HG03196 (cell line): ENCODE measurements around the gene DHX16.
"Not testable (repeated sequence)": the region's sequence is repeated elsewhere in the genome, so short reads cannot be mapped to it uniquely, and the experiment has no call there.

Experiments used
- ATAC-seq: cut with Tn5 transposase; IDR thresholded peaks from one replicate; pipeline ENCODE4 v1.9.1; 2021; ENCODE audit not compliant: unreplicated experiment

The DHX16 gene

DNA sequence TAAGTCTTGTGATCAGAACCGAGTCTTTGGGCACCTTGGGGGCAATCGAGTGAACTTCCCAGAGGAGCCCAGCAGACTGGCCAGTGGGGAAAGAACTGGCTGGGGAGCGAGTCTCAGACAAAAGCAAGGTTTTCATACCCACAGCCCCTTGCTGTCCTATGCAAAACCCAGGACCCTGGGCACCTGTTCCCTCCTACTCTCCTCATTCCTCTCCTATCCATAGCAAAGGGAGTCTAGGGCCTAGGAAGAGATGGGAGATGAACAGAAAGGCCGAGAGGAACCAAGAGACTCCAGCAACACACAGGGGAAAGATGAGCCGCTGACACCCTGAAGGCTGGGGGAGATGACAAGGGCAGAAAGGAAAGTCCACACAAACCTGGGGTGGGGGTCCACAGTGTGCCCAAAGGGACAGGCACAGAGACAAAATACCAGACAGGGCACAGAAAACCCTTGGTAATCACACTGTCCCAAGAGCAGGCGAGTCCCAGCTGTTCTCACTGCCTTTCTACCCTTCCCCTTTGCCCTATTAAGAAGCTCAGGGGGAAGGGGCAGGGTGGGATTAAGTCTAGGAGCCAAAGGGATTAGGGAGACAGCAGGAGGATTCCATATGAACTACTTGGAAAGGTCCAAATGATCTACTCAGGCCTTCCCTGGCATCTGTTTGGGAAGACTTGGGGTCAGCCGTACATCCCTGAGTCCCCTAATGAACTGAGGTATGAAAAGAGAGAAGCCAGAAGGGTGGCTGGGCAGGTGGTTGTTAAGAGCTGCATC is 7.1 kb upstream of the DHX16 start:
- no peak for ATAC-seq

- ATAC-seq = no peak
These were observed 6.3 kb upstream of the DHX16 start for GRCh38 chr6:30678964-30679726.

DNA sequence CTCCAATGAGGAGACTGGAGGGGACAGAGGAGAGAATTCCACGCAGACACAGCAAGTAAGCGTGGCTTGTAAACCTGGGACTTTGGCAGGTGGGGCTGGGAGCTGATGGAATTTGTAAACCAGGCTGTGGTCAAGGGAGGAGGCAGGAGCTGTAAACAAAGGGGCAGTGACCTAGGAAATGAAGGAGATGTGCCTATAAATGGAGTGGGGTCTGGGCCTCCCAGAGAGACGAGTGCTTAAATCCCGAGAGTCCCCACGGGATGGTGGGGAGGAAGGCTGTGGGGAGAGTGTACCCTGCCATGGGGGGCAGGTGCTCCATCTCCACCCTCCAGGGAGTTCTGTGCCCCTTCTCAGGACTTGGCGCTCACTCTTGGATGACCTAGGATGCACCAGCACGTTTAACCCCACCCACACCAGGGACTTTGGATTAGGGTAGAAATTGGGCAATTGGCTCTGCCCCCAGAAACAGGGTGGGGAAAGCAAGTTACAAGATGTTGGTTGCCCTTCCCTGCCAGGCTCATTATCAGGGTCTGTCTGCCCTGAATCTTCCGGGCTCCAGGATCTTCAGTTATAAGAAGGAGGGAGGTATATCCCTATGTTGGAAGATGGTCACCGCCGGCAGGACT is 4.0 kb upstream of the DHX16 start:
- ATAC-seq = no peak

DNA sequence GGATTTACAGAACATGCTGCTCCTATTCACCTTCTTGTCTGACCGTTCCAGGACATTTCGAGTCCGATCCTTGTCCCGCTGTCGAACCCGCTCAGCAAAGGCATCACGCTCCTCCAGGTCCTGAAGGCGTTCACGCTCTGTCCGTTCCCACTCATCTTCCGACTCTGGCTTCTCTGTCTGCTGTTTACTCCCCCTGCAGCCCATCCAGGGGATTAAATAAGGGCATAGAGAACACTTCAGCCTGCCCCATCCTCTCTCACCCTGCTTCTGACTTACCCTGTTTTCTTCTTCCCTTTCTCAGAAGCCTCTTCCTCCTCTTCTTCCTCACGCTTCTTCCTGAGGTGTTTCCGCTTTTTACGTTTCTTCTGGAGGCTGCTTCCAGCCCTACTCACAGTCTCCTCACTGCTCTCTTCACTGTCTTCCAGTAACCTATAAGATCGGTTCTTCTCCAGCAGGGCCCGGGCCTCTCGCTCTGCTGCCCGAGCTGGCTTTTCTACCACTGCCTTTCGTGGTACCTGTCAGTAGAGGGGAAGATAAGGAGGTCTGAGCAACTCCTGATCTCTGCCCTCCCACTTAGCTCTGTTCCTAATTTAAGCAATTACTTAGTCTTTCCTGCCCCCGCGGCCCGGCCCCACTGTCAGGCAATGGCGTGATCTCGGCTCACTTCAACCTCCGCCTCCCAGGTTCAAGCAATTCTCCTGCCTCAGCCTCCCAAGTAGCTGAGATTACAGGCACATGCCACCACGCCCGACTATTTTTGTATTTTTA is 1.9 kb downstream of the DHX16 start:
- no peak for ATAC-seq

- ATAC-seq = not testable (repeated sequence)
These were observed 6.5 kb downstream of the DHX16 start for GRCh38 chr6:30666300-30666699.

DNA sequence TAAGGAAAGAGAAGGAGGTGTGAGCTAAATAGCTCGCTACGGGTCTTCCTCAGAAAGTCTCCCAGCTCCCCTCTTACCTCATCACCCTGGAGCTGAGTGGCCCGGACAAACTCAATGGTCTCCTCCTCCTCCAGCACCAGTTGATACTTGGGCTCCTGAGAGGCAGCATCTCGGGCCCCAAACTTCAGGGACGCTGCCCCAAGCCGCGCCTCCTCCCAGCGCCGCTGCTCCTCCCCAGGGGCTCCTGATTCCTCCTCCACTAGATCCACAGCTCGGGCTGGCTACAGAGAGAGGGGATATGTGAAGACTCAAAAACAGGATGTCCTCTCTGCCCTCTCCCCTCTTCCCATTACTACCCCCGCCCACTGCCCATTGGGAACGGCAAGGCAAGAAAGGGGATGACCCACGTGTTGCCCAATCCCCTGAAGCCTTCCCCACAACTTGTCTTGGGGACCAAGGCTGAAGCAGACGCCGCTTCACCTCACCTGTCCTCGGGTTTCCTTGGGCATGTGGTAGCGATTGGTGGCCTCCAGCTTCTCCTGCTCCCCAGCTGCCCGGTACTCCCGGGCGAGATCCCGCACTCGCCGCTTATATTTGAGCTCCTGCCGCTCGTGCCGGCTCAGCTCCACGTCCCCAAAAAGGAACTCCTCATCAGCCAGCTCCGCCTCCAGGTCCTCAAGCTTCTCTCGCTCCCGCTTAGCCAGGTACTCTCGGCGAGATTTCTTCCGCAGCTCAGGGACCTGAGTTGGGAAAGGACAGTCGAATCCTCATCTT is 7.6 kb downstream of the DHX16 start:
- ATAC-seq = no peak

DNA sequence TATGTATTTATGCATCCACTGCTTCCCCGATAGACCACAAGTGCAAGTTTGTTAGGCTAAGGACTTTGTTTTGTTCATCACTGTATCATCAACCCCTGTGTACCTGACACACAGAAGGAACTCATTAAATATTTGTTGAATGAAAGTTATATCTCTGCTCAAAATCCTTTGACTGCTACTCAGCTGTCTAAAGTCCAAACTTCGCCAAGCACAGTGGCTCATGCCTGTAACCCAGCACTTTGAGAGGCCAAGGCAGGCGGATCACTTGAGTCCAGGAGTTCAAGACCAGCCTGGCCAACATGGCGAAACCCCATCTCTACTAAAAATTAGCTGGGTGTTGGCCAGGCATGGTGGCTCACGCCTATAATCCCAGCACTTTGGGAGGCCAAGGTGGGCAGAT is 14.9 kb downstream of the DHX16 start:
- not testable (repeated sequence) for ATAC-seq

- no peak for ATAC-seq
These were observed 15.4 kb downstream of the DHX16 start for GRCh38 chr6:30657454-30657853.

- ATAC-seq = no peak
These were observed 16.3 kb downstream of the DHX16 start for GRCh38 chr6:30656513-30656912.

GRCh38 chr6:30655743-30656094 is 17.1 kb downstream of the DHX16 start:
- ATAC-seq = no peak

DNA sequence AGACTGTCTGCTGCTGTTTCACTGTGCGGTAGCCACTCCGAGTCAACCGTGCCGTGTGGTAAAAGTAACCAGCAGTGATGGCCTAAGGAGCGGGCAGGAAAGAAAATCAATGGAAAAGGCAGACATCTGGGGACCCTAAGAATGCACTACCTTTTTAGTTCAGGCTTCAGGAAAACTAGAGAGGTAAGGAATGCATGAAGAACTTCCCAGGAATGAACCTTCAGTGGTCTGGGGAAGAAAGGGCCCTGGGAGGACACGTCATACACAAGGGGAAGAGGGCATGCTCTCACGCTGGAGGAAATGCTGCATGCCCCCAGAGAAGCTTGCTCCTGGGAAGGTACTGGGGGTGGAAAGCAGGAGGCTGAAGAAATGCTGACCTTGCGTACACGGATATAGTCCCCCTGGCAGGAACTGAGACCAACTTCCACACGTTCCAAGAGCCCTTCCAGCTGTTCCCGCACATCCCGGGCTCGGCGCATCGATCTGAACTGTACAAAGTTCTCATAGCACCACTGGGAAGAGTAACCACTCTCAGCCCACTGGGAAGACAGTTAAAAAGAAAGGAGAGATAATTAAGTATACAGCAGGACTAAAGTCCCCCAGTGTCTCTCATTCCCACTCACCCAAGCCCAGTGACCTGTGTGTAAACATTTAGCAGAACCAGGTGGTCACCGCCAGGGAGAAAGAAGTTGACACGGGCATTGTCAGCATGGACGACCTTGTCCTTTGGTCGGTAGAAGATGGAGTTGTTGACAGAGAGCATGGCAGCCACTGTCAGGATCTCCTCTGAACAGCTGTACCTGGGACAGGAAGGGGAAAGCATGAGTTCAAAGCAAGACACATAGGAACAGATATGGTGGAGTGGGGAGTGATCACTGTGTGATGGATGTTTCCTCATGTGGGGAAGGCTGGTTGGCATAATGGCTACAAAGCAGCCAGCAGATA is 17.7 kb downstream of the DHX16 start:
- no peak for ATAC-seq

- no peak for ATAC-seq
These were observed 21.7 kb downstream of the DHX16 start for GRCh38 chr6:30651143-30651542.

DNA sequence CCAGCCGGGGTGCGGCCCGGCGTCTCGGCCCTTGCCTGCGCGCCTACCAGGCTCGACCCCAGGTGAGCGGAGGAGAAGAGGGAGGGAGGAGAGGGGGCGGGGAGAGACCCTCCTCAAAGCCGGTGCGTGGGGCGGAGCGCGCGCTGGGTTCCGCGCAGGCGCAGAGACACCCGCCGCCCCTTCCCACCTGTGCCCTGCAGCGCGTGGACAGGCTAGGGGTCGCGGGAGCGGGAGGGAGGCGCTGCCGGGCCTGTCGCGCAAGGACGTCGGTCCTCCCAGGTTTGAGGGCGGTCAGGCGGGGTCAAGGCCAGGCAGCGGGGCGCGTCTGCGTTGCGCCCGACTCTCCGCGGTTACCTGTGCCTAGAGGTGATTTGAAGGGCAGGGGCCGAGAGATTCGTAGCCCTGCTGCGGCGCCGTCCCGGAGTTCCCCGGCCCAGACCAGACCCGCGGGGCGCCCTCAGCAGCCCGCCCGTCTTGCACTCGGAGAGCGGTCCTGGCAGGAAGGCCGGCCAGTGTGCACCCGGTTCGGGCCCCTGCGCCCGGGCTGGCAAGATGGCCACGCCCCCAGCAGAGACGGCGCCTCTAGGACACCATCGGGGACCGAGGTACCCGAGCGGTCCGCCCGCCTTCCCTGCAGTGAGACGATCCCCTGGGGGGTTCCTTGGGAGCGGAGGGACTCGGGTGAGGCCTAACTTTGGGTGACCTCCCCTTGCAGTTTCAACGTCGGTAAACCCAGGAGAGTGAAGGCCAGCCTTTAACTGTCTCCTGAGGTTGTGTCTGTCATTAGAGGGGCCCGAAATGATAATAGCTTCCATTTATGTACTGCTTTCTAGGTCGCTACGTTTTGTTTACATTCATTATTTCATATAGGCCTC is 25.3 kb downstream of the DHX16 start:
- ATAC-seq = peak; percentile 51

DNA sequence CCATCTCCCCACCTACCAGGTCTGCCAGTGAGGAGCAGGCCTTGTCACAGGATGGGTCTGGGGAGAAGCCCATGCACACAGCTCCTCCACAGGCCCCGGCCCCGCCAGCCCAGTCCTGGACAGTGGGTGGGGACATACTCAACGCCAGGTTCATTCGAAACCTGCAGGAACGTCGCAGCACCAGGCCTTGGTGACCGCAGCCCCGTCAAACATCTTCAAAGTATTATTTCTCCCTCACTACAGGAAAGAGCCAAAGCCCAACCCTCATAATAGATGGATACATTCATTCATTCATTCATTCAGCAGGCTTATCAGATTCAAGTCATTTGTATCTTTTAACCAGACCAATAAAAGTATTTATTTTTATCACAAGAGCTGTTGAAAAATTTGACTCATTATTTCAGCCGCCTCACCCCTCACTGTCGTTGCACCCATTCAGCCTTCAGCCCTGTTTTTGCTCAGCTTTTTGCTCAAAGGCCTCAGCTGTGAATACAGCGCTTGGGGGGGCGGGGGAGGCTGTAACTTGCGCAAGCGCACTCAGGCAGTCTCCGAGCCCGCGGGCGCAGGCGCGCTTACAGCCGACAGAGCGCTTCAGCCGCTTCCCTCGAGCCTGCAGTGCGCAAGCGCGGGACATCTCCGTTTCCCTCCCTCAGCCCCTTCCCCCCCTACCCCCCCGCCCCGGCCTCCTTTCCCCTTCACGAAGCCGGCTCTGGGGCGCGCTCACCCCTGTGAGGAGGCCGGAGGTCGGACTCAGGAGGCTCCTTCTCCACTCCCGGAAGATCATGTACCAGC is 26.2 kb downstream of the DHX16 start, which contains the start of gene C6orf136:
C6orf136 (plus strand) TSS at position 684 of the 792 bp plus-strand sequence; CDS start at position 783, 99 bp downstream.
- peak; percentile 44 for ATAC-seq

DNA sequence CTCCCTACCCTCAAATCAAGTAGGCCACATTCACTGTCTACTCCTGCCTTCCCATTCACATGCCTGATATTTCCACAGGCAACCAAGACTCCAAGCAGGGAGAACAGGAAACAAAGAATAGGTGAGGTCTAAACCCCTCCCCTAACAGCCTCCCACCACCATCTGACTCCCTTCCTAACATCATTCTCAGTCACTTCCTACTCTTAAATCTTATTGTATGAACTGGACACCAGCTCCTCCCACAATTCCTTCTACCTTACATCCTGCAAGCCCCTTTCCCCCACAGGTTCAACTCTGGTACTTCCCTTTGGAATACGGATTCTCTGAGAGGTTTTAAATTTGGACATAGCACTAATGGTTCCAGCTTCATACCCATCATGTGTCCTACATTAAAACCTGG is 26.8 kb downstream of the DHX16 start:
- no peak for ATAC-seq

DNA sequence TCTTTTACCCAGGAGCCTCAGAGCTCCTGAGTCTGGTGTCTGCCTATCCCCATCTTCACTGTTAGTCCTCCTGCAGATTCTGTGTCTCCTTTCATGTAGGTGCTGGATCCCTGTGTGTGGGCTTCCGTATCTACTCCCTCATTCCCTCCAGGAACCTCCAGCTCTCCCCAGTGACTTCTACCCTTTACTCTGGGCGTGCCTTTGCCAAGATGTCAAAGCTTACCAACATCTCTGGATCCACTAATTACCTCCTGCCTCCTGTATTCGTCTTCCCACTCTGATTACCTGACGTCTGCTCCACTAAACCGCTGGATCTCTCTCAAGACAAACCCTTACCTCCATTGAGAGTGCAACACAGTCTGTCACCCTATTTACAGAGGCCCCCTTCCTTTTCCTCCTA is 28.0 kb downstream of the DHX16 start:
- no peak for ATAC-seq

DNA sequence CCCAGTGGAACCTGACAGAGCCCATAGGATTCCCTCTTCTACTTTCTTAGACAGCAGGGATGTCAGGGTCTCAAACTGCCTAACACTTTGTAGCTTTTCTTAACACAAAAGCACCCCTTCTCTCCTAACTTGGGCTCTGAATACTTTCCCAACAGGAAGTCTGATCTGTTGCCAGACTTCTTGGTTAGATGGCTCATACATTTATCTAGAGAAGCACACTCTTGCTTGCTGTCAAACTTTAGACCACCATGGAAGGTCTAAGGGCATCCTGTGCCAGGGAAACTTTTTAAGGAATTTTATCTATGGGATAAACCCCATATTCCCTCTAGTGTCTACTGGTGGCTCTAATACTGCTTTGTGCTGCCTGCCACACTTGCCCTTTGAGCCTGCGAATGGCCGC is 29.1 kb downstream of the DHX16 start:
- no peak for ATAC-seq

GRCh38 chr6:30641048-30641447 is 31.8 kb downstream of the DHX16 start:
- ATAC-seq = no peak
